ENCODE measurements around the gene SERTAD2.

GRCh38 chr2:64587561-64587960 lies 66.2 kb downstream of the SERTAD2 start:
- no peak for TF ChIP-seq SPI1 (IDR thresholded peaks at IDR 0.05; ENCODE audit: low read depth, low read length)
- TF ChIP-seq PAX5 (IDR thresholded peaks at IDR 0.05; ENCODE audit: insufficient read depth, low read length, severe bottlenecking) = no peak
- no peak for TF ChIP-seq TAF1 (IDR thresholded peaks at IDR 0.05; ENCODE audit: low read depth, low read length)
- TF ChIP-seq POLR2AphosphoS5 (IDR thresholded peaks at IDR 0.05; ENCODE audit: low read depth, low read length) = no peak
- TF ChIP-seq POLR2A (IDR thresholded peaks at IDR 0.05; ENCODE audit: low read depth, low read length) = no peak

Data from GM12891 (cell line).